ENCODE results near the gene CIRBP. TPM values are rescaled to one million over a fixed set of nuclear protein-coding genes. Genes with fewer than 3 reads are reported as not detected.

CIRBP gene
- total RNA-seq, 1 donor from 2014 or later, result 370 TPM

DNA sequence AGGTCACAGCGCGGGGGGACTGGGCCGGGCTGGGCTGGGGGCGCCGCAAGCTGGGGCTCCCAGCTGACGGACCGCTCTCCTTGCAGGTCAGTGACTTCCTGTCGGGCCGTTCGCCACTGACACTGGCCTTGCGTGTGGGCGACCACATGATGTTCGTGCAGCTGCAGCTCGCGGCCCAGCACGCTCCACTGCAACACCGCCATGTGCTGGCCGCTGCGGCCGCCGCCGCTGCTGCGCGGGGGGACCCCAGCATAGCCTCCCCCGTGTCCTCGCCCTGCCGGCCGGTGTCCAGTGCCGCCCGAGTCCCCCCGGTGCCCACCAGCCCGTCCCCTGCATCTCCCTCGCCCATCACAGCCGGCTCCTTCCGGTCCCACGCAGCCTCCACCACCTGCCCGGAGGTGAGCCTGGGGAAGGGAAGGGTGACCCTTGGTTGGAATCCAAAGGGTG lies 15.0 kb upstream of the CIRBP start:
- Histone ChIP-seq H3K4me3 (ENCODE audit: low read depth, low read length) (no peak overlapping the region), H3K27me3 (ENCODE audit: control insufficient read depth, insufficient read depth, low read length) (no peaks in the 10 kb centered on the region), H3K36me3 (ENCODE audit: control insufficient read depth, insufficient read depth, low read length) (peaks cover 48% of the 10 kb centered on the region)
- TF ChIP-seq, protein P1, sequence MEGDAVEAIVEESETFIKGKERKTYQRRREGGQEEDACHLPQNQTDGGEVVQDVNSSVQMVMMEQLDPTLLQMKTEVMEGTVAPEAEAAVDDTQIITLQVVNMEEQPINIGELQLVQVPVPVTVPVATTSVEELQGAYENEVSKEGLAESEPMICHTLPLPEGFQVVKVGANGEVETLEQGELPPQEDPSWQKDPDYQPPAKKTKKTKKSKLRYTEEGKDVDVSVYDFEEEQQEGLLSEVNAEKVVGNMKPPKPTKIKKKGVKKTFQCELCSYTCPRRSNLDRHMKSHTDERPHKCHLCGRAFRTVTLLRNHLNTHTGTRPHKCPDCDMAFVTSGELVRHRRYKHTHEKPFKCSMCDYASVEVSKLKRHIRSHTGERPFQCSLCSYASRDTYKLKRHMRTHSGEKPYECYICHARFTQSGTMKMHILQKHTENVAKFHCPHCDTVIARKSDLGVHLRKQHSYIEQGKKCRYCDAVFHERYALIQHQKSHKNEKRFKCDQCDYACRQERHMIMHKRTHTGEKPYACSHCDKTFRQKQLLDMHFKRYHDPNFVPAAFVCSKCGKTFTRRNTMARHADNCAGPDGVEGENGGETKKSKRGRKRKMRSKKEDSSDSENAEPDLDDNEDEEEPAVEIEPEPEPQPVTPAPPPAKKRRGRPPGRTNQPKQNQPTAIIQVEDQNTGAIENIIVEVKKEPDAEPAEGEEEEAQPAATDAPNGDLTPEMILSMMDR (IDR thresholded peaks at IDR 0.05; ENCODE audit: insufficient read depth, low read length, severe bottlenecking), result no peak
- no peak for DNase-seq (ENCODE audit: low read depth)
- FAIRE-seq, result no peak

DNA sequence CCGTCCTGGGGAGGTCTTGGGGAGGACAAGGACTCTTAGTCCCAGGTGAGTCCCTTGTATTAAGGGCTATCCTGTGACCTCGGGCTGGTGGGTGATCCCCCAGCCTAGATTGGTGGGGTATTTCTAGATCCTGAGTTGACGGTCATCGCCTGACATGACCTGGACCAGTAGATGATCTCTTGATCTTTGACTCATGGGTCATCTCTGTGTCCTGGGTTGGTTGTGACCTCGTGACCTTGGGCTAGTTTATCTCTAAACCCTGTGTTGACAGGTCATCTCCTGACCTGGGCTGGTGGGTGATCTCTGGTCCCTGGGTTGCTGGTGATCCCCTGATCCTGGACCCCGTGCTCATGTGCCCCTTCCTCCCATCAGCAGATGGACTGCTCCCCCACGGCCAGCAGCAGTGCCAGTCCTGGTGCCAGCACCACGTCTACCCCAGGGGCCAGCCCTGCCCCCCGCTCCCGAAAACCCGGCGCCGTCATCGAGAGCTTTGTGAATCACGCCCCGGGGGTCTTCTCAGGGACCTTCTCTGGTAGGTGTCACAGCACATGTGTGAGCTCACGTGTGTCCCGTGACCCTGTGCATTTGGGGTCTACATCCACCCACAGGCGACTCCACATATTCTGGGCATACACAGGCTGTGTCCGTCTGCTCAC lies 14.5 kb upstream of the CIRBP start:
- Histone ChIP-seq H3K36me3 (ENCODE audit: control insufficient read depth, insufficient read depth, low read length) (peaks cover 48% of the 10 kb centered on the region), H3K27me3 (ENCODE audit: control insufficient read depth, insufficient read depth, low read length) (no peaks in the 10 kb centered on the region)
- TF ChIP-seq, protein P1 (IDR thresholded peaks at IDR 0.05; ENCODE audit: insufficient read depth, low read length, severe bottlenecking), result no peak

DNA sequence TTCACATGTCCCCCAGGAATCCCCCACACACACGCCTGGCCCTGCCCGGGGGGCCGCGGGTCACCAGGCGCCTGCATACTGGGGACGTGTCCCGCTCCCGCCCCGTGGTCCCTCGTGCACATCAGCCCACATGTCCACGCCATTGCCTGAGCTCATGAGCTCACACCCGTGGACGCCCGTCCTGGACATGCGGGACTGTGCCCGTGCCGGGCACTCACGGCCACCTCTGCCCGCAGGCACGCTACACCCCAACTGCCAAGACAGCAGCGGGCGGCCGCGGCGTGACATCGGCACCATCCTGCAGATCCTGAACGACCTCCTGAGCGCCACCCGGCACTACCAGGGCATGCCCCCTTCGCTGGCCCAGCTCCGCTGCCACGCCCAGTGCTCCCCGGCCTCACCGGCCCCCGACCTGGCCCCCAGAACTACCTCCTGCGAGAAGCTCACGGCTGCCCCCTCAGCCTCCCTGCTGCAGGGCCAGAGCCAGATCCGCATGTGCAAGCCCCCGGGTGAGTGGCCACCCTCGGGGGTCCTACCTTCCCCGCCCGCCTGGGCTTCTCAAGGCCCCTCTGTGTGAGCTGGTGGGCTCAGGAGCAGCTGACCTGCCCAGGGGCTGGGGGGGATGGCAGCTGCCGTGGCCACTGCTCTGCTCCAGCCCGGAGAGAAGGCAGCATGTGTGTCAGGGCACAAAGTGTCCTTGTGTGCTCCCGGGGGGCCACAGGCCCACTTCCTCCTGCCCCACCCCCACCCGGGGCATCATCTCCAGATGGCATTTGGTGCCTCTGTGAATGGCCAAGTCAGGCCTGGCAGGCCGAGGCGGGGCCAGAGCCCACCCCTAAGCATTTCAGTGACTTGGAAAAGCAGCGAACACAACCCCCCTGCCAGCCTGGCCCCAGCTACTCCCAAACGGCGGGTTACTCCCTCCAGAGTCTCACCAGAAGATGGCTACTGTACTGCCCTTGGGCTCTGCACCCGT lies 13.7 kb upstream of the CIRBP start:
- no peaks in the 10 kb centered on the region for H3K27me3 ChIP-seq (ENCODE audit: control insufficient read depth, insufficient read depth, low read length)
- no peak overlapping the region for H3K4me3 ChIP-seq (ENCODE audit: low read depth, low read length)
- peaks cover 44% of the 10 kb centered on the region for H3K36me3 ChIP-seq (ENCODE audit: control insufficient read depth, insufficient read depth, low read length)
- no peak for DNase-seq (ENCODE audit: low read depth)
- no peak for FAIRE-seq
- TF ChIP-seq, protein P1 (IDR thresholded peaks at IDR 0.05; ENCODE audit: insufficient read depth, low read length, severe bottlenecking), result no peak

More for the DNA sequence above, 14.5 kb upstream of the CIRBP start:
- no peak overlapping the region for H3K4me3 ChIP-seq (ENCODE audit: low read depth, low read length)
- DNase-seq (ENCODE audit: low read depth) (no peak), FAIRE-seq (no peak)

DNA sequence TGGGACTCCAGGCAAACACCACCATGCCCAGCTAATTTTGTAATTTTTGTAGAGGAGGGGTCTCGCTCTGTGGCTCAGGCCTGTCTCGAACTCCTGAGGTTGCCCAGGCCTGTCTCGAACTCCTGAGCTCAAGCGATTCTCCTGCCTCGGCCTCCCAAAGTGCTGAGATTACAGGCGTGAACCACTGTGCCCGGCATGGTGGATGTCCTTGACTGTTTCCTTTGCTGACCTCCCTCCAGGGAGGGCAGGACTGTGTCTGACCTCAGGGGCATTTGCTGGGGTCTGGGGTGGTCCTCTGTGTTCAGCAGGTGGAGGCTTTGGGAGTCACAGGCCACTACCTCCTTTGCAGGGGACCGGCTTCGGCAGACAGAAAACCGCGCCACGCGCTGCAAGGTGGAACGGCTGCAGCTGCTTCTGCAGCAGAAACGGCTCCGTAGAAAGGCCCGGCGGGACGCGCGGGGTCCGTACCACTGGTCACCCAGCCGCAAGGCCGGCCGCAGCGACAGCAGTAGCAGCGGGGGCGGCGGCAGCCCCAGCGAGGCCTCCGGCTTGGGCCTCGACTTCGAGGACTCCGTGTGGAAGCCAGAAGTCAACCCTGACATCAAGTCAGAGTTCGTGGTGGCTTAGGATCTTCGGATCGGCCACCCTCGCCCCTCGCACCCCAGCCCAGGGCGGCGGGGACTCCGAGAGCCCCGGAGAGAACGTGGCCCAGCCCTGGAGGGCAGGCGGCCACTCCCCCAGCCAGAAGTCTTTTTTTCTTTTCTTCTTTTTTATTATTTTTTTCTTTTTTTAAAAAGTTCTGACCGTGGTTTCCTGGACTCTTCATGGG lies 12.3 kb upstream of the CIRBP start:
- H3K4me3 ChIP-seq (ENCODE audit: low read depth, low read length), result no peak overlapping the region
- TF ChIP-seq, protein P1 (IDR thresholded peaks at IDR 0.05; ENCODE audit: insufficient read depth, low read length, severe bottlenecking), result no peak
- DNase-seq (ENCODE audit: low read depth) (no peak), FAIRE-seq (no peak)
- H3K36me3 ChIP-seq (ENCODE audit: control insufficient read depth, insufficient read depth, low read length), result peaks cover 35% of the 10 kb centered on the region
- no peaks in the 10 kb centered on the region for H3K27me3 ChIP-seq (ENCODE audit: control insufficient read depth, insufficient read depth, low read length)

DNA sequence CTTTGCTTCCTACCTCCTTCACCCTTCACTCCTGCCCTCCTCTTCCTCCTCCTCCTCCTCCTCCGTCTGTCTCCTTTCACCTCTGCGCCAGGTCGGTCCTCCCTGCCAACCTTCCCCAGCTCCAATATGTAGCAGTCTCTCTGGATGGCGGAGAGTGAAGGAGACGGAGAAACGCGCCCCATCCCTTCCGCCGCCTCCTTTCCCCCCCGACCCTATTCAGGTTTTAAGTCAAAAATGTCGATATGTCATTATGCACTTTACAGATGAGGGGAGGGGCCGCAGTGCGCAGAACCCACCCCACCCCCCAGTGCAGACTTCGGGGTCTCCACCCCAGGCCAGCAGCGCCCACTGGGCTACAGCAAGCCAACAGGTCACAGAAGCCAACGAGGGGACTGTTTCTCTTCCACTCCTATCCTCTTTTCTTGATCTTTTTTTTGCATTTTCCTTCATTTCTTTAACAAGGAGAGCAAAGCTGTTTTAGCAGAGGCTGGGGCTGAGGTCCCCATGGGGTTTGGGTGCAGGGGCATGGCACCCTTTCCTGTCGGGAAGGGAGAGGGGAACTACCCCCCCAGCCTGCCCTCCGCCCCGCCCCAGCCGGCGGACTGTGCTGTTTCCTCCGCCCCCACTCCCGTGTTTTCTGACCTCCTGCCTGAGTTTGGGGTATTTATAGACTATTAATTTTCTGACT lies 11.5 kb upstream of the CIRBP start:
- DNase-seq (ENCODE audit: low read depth) (no peak), FAIRE-seq (no peak)
- Histone ChIP-seq H3K4me3 (ENCODE audit: low read depth, low read length) (no peak overlapping the region), H3K36me3 (ENCODE audit: control insufficient read depth, insufficient read depth, low read length) (peaks cover 34% of the 10 kb centered on the region), H3K27me3 (ENCODE audit: control insufficient read depth, insufficient read depth, low read length) (no peaks in the 10 kb centered on the region)
- TF ChIP-seq, protein P1 (IDR thresholded peaks at IDR 0.05; ENCODE audit: insufficient read depth, low read length, severe bottlenecking), result no peak

All from bronchial epithelial cell (primary cell).